H9 (cell line): Measurements from ENCODE around the gene FAM32A. TPM values are rescaled to one million over a fixed set of nuclear protein-coding genes. Genes with fewer than 3 reads are reported as not detected.

Experiments used
- DNase-seq: peaks from one replicate; pipeline ENCODE4 v3.0.0-alpha.2; 2017
- H2AFZ ChIP-seq: one replicate; pipeline ENCODE4 v1.6.1; 2013; ENCODE audit warnings: mild to moderate bottlenecking, low read length, control low read depth, moderate library complexity
- H2AK5ac ChIP-seq: 2 replicates; pipeline ENCODE4 v1.6.1; 2013; ENCODE audit warnings: low read length, control low read depth, mixed read lengths; ENCODE audit not compliant: insufficient read length
- H2BK120ac ChIP-seq: one replicate; pipeline ENCODE4 v1.6.1; 2013; ENCODE audit warnings: low read depth, mild to moderate bottlenecking, low read length, control low read depth, inconsistent platforms; ENCODE audit not compliant: poor library complexity, severe bottlenecking
- H2BK12ac ChIP-seq: 2 replicates; pipeline ENCODE4 v1.6.1; 2013; ENCODE audit warnings: low read length, control low read depth, mixed read lengths, low read depth; ENCODE audit not compliant: insufficient read length
- H2BK15ac ChIP-seq: 2 replicates; pipeline ENCODE4 v1.6.1; 2013; ENCODE audit warnings: low read depth, low read length, control low read depth
- H2BK20ac ChIP-seq: one replicate; pipeline ENCODE4 v1.6.1; 2013; ENCODE audit warnings: low read depth, mild to moderate bottlenecking, low read length, control low read depth, inconsistent platforms; ENCODE audit not compliant: poor library complexity, severe bottlenecking
- H2BK5ac ChIP-seq: 2 replicates; pipeline ENCODE4 v1.6.1; 2013; ENCODE audit warnings: low read length, control low read depth, mixed read lengths; ENCODE audit not compliant: insufficient read length
- H3K14ac ChIP-seq: 2 replicates; pipeline ENCODE4 v1.6.1; 2013; ENCODE audit warnings: low read length, control low read depth; ENCODE audit not compliant: insufficient read depth
- H3K18ac ChIP-seq: 2 replicates; pipeline ENCODE4 v1.6.1; 2013; ENCODE audit warnings: low read depth, mild to moderate bottlenecking, mixed read lengths, low read length, control low read depth; ENCODE audit not compliant: insufficient read length
- H3K23ac ChIP-seq: 2 replicates; pipeline ENCODE4 v1.6.1; 2013; ENCODE audit warnings: low read length, control low read depth, mixed read lengths, low read depth; ENCODE audit not compliant: insufficient read length
- H3K23me2 ChIP-seq: 2 replicates; pipeline ENCODE4 v1.6.1; 2013; ENCODE audit warnings: low read depth, mild to moderate bottlenecking, mixed read lengths, low read length, control low read depth; ENCODE audit not compliant: insufficient read length, poor library complexity, severe bottlenecking
- H3K27ac ChIP-seq: 2 replicates; pipeline ENCODE4 v1.5.1; 2013; ENCODE audit warnings: low read length, control low read depth, mixed read lengths, low read depth; ENCODE audit not compliant: insufficient read length
- H3K27me3 ChIP-seq: 2 replicates; pipeline ENCODE4 v1.6.1; 2013; ENCODE audit warnings: low read length, control low read depth, inconsistent platforms; ENCODE audit not compliant: insufficient read depth
- H3K4ac ChIP-seq: 2 replicates; pipeline ENCODE4 v1.6.1; 2013; ENCODE audit warnings: low read depth, mild to moderate bottlenecking, control low read depth, inconsistent platforms, low read length, moderate library complexity
- H3K4me1 ChIP-seq: 2 replicates; pipeline ENCODE4 v1.6.1; 2013; ENCODE audit warnings: low read length, control low read depth, inconsistent platforms; ENCODE audit not compliant: insufficient read depth
- H3K4me2 ChIP-seq: 2 replicates; pipeline ENCODE4 v1.6.1; 2013; ENCODE audit warnings: low read length, control low read depth, mixed read lengths; ENCODE audit not compliant: insufficient read length, insufficient read depth
- H3K56ac ChIP-seq: 2 replicates; pipeline ENCODE4 v1.6.1; 2013; ENCODE audit warnings: low read depth, mild to moderate bottlenecking, mixed read lengths, low read length, control low read depth; ENCODE audit not compliant: insufficient read length
- H3K79me1 ChIP-seq: 2 replicates; pipeline ENCODE4 v1.6.1; 2013; ENCODE audit warnings: low read depth, mild to moderate bottlenecking, moderate library complexity, low read length, control low read depth, inconsistent platforms; ENCODE audit not compliant: insufficient read depth, poor library complexity, severe bottlenecking
- H3K79me2 ChIP-seq: 2 replicates; pipeline ENCODE4 v1.6.1; 2013; ENCODE audit warnings: low read length, control low read depth, inconsistent platforms; ENCODE audit not compliant: insufficient read depth
- H3K9ac ChIP-seq: 2 replicates; pipeline ENCODE4 v1.6.1; 2013; ENCODE audit warnings: low read length, control low read depth, mixed read lengths; ENCODE audit not compliant: insufficient read length; ENCODE audit errors: extremely low read depth
- H3K9me3 ChIP-seq: one replicate; pipeline ENCODE4 v1.6.1; 2013; ENCODE audit warnings: low read depth, low read length, inconsistent platforms; ENCODE audit not compliant: control insufficient read depth
- H3T11ph ChIP-seq: one replicate; pipeline ENCODE4 v1.6.1; 2013; ENCODE audit warnings: mild to moderate bottlenecking, low read length, control low read depth, inconsistent platforms
- H4K20me1 ChIP-seq: one replicate; pipeline ENCODE4 v1.6.1; 2013; ENCODE audit not compliant: control insufficient read depth, insufficient read length, insufficient read depth
- H4K5ac ChIP-seq: 2 replicates; pipeline ENCODE4 v1.6.1; 2013; ENCODE audit warnings: low read depth, mild to moderate bottlenecking, mixed read lengths, low read length, control low read depth; ENCODE audit not compliant: insufficient read length
- H4K8ac ChIP-seq: replicated peaks from 2 replicates; pipeline ENCODE4 v1.6.1; 2013; ENCODE audit warnings: low read length, control low read depth, mixed read lengths, low read depth; ENCODE audit not compliant: insufficient read length
- H4K91ac ChIP-seq: 2 replicates; pipeline ENCODE4 v1.6.1; 2013; ENCODE audit warnings: low read depth, mild to moderate bottlenecking, moderate library complexity, mixed read lengths, low read length, control low read depth; ENCODE audit not compliant: insufficient read length
- H3K27ac Mint-ChIP-seq, 3 experiments: 2 replicates in 2 of 3; 3 replicates in 1 of 3; pipeline ENCODE4 v1.8.0; 2020 to 2021; ENCODE audit warnings: mixed read lengths in 3 of 3, mild to moderate bottlenecking in 1 of 3, moderate library complexity in 1 of 3
- H3K27me3 Mint-ChIP-seq: 2 replicates; pipeline ENCODE4 v1.8.0; 2021; ENCODE audit warnings: low read depth, mild to moderate bottlenecking, moderate library complexity, mixed read lengths
- H3K36me3 Mint-ChIP-seq, 3 experiments: 2 replicates in 2 of 3; 3 replicates in 1 of 3; pipeline ENCODE4 v1.8.0; 2020 to 2021; ENCODE audit warnings: low read depth in 3 of 3, mixed read lengths in 3 of 3; ENCODE audit not compliant: insufficient read depth in 1 of 3
- H3K4me1 Mint-ChIP-seq, 2 experiments: 2 replicates each; pipeline ENCODE4 v1.8.0; 2020; ENCODE audit warnings: mixed read lengths in 2 of 2
- H3K4me3 Mint-ChIP-seq, 2 experiments: 2 replicates in 1 of 2; 3 replicates in 1 of 2; pipeline ENCODE4 v1.8.0; 2020 to 2021; ENCODE audit warnings: mild to moderate bottlenecking in 2 of 2, mixed read lengths in 2 of 2, moderate library complexity in 1 of 2
- H3K9me3 Mint-ChIP-seq, 2 experiments: 2 replicates in 1 of 2; 3 replicates in 1 of 2; pipeline ENCODE4 v1.8.0; 2020; ENCODE audit warnings: mild to moderate bottlenecking in 2 of 2, mixed read lengths in 2 of 2, moderate library complexity in 1 of 2
- CTCF ChIP-seq: fragments of 200-600 bp; sonication (generic); conservative IDR thresholded peaks from 3 replicates; pipeline ENCODE4 v1.8.0; 2021; ENCODE audit warnings: antibody characterized with exemption, mild to moderate bottlenecking
- WGBS: extraction: QIAGEN DNeasy Blood & Tissue Kit; methylation state at CpG from one replicate; pipeline ENCODE4 v1.1.7; 2013; ENCODE audit warnings: missing lambda C conversion rate, low lambda C conversion rate, mixed read lengths; ENCODE audit not compliant: insufficient read length; ENCODE audit errors: extremely low coverage; 5-methylcytosine and 5-hydroxymethylcytosine counted together
- total RNA-seq: library from RNA; stranded (reverse); gene quantifications from 2 replicates; pipeline ENCODE4 v1.2.1, GENCODE V29; 2021

FAM32A gene
- total RNA-seq, 1 experiment from 2014 or later, result 91.9 TPM

- Histone ChIP-seq H3K23me2 (no peaks in the 10 kb centered on the region), H3K4ac (no peak overlapping the region), H3K56ac (no peak overlapping the region), H2BK20ac (no peak overlapping the region), H2AFZ (no peak overlapping the region), H3T11ph (no peak overlapping the region), H2AK5ac (no peak overlapping the region), H3K14ac (no peak overlapping the region; the same call in 1 of the 2 replicates), H3K4me1 (no peaks in the 10 kb centered on the region), H3K9me3 (no peaks in the 10 kb centered on the region), H3K79me1 (no peaks in the 10 kb centered on the region), H2BK15ac (no peak overlapping the region), H4K8ac (no peak overlapping the region), H3K4me2 (no peak overlapping the region), H3K18ac (no peak overlapping the region), H3K27me3 (no peaks in the 10 kb centered on the region), H3K27ac (no peak overlapping the region), H2BK5ac (no peak overlapping the region), H4K91ac (no peak overlapping the region), H3K23ac (no peak overlapping the region), H3K79me2 (no peaks in the 10 kb centered on the region), H2BK120ac (no peak overlapping the region), H3K9ac (no peak overlapping the region), H2BK12ac (no peak overlapping the region), H4K5ac (no peak overlapping the region), H4K20me1 (no peaks in the 10 kb centered on the region)
- no peak for TF ChIP-seq CTCF
- no peak overlapping the region for H3K4me3 Mint-ChIP-seq
- peaks cover 0 to 2% (median 0%) of the 10 kb centered on the region in 3 experiments; a peak in 1 of 7 replicates for H3K36me3 Mint-ChIP-seq
- H3K27ac Mint-ChIP-seq, result no peak overlapping the region
- DNase-seq, result no peak
- H3K27me3 Mint-ChIP-seq, result peaks cover 1% of the 10 kb centered on the region; the same call in 1 of the 2 replicates
- H3K9me3 Mint-ChIP-seq, result no peaks in the 10 kb centered on the region; a peak in 1 of 5 replicates
- WGBS, result no CpG with 5 or more reads among the region's 11 CpGs
- no peaks in the 10 kb centered on the region for H3K4me1 Mint-ChIP-seq
These were observed 31.5 kb upstream of the FAM32A start for GRCh38 chr19:16153582-16154336.
